Gastroesophageal sphincter (tissue), 3 donors: Measurements from ENCODE around the gene PRTG.

Experiments used
- POLR2AphosphoS5 ChIP-seq: sonication (generic); formaldehyde crosslinking; IDR thresholded peaks from one replicate; pipeline ENCODE4 v1.6.1; 2017; ENCODE audit warnings: antibody characterized with exemption
- TF ChIP-seq, protein P1 (sequence below), 4 experiments: fragments of 200-600 bp in 2 of 4; fragments of 450-650 bp in 2 of 4; sonication (generic) in 1 of 4; IDR thresholded peaks; one replicate each; pipeline ENCODE4 v1.5.1; 2017 to 2019; ENCODE audit warnings: antibody characterized with exemption in 4 of 4, mild to moderate bottlenecking in 2 of 4, moderate library complexity in 2 of 4

DNA sequence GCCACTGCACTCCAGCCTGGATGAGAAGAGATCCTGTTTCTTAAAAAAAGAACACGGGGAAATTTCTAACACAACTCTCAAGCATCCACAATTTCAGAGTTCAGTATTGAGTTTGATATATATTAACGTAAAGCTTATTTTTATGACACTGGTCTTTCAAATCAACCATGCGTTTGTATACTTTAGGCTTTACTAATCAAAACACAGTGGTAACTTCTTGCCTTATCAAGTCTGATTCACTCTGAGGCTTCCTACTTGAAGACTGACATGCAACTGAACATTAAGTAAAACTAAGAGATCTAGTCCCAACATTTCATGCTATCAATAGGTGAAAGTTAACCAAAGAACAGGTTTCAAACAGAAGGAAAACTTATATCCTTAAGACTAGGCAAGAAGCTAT lies 46.7 kb downstream of the PRTG start:
- TF ChIP-seq, protein P1, sequence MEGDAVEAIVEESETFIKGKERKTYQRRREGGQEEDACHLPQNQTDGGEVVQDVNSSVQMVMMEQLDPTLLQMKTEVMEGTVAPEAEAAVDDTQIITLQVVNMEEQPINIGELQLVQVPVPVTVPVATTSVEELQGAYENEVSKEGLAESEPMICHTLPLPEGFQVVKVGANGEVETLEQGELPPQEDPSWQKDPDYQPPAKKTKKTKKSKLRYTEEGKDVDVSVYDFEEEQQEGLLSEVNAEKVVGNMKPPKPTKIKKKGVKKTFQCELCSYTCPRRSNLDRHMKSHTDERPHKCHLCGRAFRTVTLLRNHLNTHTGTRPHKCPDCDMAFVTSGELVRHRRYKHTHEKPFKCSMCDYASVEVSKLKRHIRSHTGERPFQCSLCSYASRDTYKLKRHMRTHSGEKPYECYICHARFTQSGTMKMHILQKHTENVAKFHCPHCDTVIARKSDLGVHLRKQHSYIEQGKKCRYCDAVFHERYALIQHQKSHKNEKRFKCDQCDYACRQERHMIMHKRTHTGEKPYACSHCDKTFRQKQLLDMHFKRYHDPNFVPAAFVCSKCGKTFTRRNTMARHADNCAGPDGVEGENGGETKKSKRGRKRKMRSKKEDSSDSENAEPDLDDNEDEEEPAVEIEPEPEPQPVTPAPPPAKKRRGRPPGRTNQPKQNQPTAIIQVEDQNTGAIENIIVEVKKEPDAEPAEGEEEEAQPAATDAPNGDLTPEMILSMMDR (IDR thresholded peaks at IDR 0.05) = no peak
- no peak for TF ChIP-seq POLR2AphosphoS5
